Stomach (tissue), 19 donors: ENCODE results near the gene CCDC110. TPM values are rescaled to one million over a fixed set of nuclear protein-coding genes. Genes with fewer than 3 reads are reported as not detected.

ENCODE experiments used
- DNase-seq, 2 donors: peaks; one replicate each; pipeline versions ENCODE4 v3.0.0 to v3.0.0-alpha.2; 2013 to 2019
- H3K27ac ChIP-seq, 5 donors: fragments of 200-600 bp in 4 of 5; sonication (generic) in 4 of 5; one replicate each; pipeline ENCODE4 v1.5.1; 2013 to 2019; ENCODE audit warnings: mild to moderate bottlenecking in 1 of 5, moderate library complexity in 1 of 5
- H3K27me3 ChIP-seq, 3 donors: fragments of 200-600 bp; sonication (generic); one replicate each; pipeline ENCODE4 v1.5.1; 2017 to 2019; ENCODE audit warnings: mixed run types in 1 of 3
- H3K36me3 ChIP-seq, 4 donors: fragments of 200-600 bp; sonication (generic); 1 replicate in 3 of 4; 2 replicates in 1 of 4; pipeline ENCODE4 v1.5.1; 2016 to 2019
- H3K4me1 ChIP-seq, 4 donors: fragments of 200-600 bp; sonication (generic); one replicate each; pipeline ENCODE4 v1.5.1; 2016 to 2019
- H3K4me3 ChIP-seq, 4 donors: fragments of 200-600 bp; sonication (generic) in 3 of 4; one replicate each; pipeline ENCODE4 v1.5.1; 2016 to 2019; ENCODE audit warnings: mild to moderate bottlenecking in 1 of 4
- H3K9me3 ChIP-seq, 4 donors: fragments of 200-600 bp; sonication (generic); one replicate each; pipeline ENCODE4 v1.5.1; 2016 to 2019
- CTCF ChIP-seq, 7 experiments: fragments of 450-650 bp in 4 of 7; fragments of 200-600 bp in 3 of 7; sonication (generic) in 3 of 7; IDR thresholded peaks; one replicate each; pipeline ENCODE4 v1.5.1; 2016 to 2019; ENCODE audit warnings: antibody characterized with exemption in 7 of 7, control low read depth in 2 of 7, mild to moderate bottlenecking in 1 of 7
- EP300 ChIP-seq: sonication (generic); formaldehyde crosslinking; IDR thresholded peaks from one replicate; pipeline ENCODE4 v1.6.1; 2017; ENCODE audit warnings: antibody characterized with exemption
- POLR2A ChIP-seq, 4 donors: fragments of 450-650 bp; IDR thresholded peaks; one replicate each; pipeline ENCODE4 v1.6.1; 2016; ENCODE audit warnings: antibody characterized with exemption in 4 of 4, control low read depth in 2 of 4, mild to moderate bottlenecking in 1 of 4, moderate library complexity in 1 of 4
- POLR2AphosphoS5 ChIP-seq, 3 donors: sonication (generic); formaldehyde crosslinking; IDR thresholded peaks; one replicate each; pipeline ENCODE4 v1.6.1; 2016; ENCODE audit warnings: antibody characterized with exemption in 3 of 3
- WGBS, 5 donors: extraction: QIAGEN DNeasy Blood & Tissue Kit in 3 of 5; methylation state at CpG; one replicate each; pipeline versions ENCODE4 v1.1.5 to v1.1.7; 2013 to 2018; 5-methylcytosine and 5-hydroxymethylcytosine counted together
- intact Hi-C: fragments of 100-400 bp; cut with DNase I; formaldehyde crosslinking; loops from one replicate; pipeline ENCODE4 v1.15.1; 2023; ENCODE audit warnings: low total_unique reads
- long read RNA-seq, 10 donors: transcript quantifications; one replicate each; lab custom pipeline, GENCODE V29; 2026
- polyA plus RNA-seq, 3 donors: library from polyadenylated mRNA; stranded (reverse); fragments of 200-250 nt; gene quantifications; one replicate each; pipeline ENCODE4 v1.2.3, GENCODE V29; 2013
- total RNA-seq, 5 donors: library from RNA; depleted of rRNA; stranded (reverse); fragments of >200 nt; gene quantifications; one replicate each; pipeline versions ENCODE4 v1.1.0 to v1.2.3, GENCODE V29; 2014 to 2016
- donor health status: healthy with polysubstance abuse.
- donor health status: Bipolar disorder and iron deficiency.
- donor health status: healthy.

CCDC110 gene
- total RNA-seq (1 to 10 TPM in 4 of 5 donors, under 1 TPM in 1; 0.92 to 9.4 (median 5.4) TPM), polyA plus RNA-seq (1 to 10 TPM; 1.7 to 3.4 (median 2.1) TPM)
- long read RNA-seq, donor 1: 0 reads
- long read RNA-seq, donor 2: 0 reads
- long read RNA-seq, donor 3: 0 reads
- long read RNA-seq, donor 4: 0 reads
- long read RNA-seq, donor 5: 0 reads
- long read RNA-seq, donor 6: 0 reads
- long read RNA-seq, donor 7: 0 reads
- long read RNA-seq, donor 8, partial matches to known transcripts: 0 of 1 reads
- long read RNA-seq, donor 8, other reads (novel, unspliced or antisense): 0 of 1 reads
- long read RNA-seq, donor 9: 0 reads
- long read RNA-seq, donor 10: 0 reads

GRCh38 chr4:185471235-185472102, at the start of gene CCDC110:
CCDC110 (minus strand) TSS chr4:185471733; CDS start chr4:185471683, 50 bp downstream.
- Histone ChIP-seq H3K36me3 (no peaks in the 10 kb centered on the region), H3K4me3 (peak within 1 kb of the TSS; percentile 85 to 96 (median 92)), H3K27ac (peak within 1 kb of the TSS; percentile 75 to 88 (median 78)), H3K4me1 (peaks cover 0 to 26% (median 16%) of the 10 kb centered on the region in 4 donors), H3K9me3 (no peaks in the 10 kb centered on the region), H3K27me3 (no peaks in the 10 kb centered on the region)
- intact Hi-C loops: loop anchor here (10.0 kb wide), 1 partner anchor 123 kb away; no protein-coding TSS in a partner anchor
- WGBS, 5 donors: 0 to 1% (median 1%) methylated on average over 40 to 93 of the region's 93 CpGs
- TF ChIP-seq POLR2AphosphoS5 (IDR thresholded peaks at IDR 0.05) (peak; percentile 42 to 69 (median 44)), CTCF (IDR thresholded peaks at IDR 0.05) (peak in 4 of 7 experiments; percentile 61 to 87 (median 82)), POLR2A (IDR thresholded peaks at IDR 0.05) (no peak), EP300 (no peak)
- DNase-seq: peak; percentile 97 to 98

GRCh38 chr4:185520119-185520518, 48.6 kb upstream of the CCDC110 start:
- Histone ChIP-seq H3K9me3 (no peaks in the 10 kb centered on the region), H3K36me3 (peaks cover 0 to 11% (median 4%) of the 10 kb centered on the region in 4 donors), H3K4me3 (no peak overlapping the region), H3K27ac (peak overlapping the region in 1 of 5 donors; percentile 11), H3K27me3 (no peaks in the 10 kb centered on the region), H3K4me1 (no peaks in the 10 kb centered on the region)
- DNase-seq: no peak
- 32 to 58% (median 45%) methylated on average over 4 of the region's 4 CpGs for WGBS, 5 donors
- intact Hi-C loops: no loop called here
- no peak for TF ChIP-seq CTCF (IDR thresholded peaks at IDR 0.05)
- TF ChIP-seq POLR2AphosphoS5 (IDR thresholded peaks at IDR 0.05): no peak
- no peak for TF ChIP-seq EP300
- no peak for TF ChIP-seq POLR2A (IDR thresholded peaks at IDR 0.05)

- WGBS, 5 donors: 20 to 45% (median 32%) methylated on average over 1 of the region's 1 CpG
- Histone ChIP-seq H3K4me3 (no peak overlapping the region), H3K36me3 (peaks cover 0 to 16% (median 4%) of the 10 kb centered on the region in 4 donors)
Observed at GRCh38 chr4:185518494-185518893, 47.0 kb upstream of the CCDC110 start.

More at GRCh38 chr4:185518494-185518893, 47.0 kb upstream of the CCDC110 start:
- Histone ChIP-seq H3K4me1 (peaks cover 4 to 14% (median 10%) of the 10 kb centered on the region in 4 donors), H3K27me3 (no peaks in the 10 kb centered on the region), H3K9me3 (no peaks in the 10 kb centered on the region), H3K27ac (no peak overlapping the region)
- intact Hi-C loops: no loop called here
- TF ChIP-seq CTCF (IDR thresholded peaks at IDR 0.05) (no peak), EP300 (no peak), POLR2A (IDR thresholded peaks at IDR 0.05) (no peak), POLR2AphosphoS5 (IDR thresholded peaks at IDR 0.05) (no peak)
- DNase-seq: no peak
